22Rv1 (cell line): ENCODE results near the gene MAT2A.

Experiments
- CTCF ChIP-seq: fragments of 450-650 bp; IDR thresholded peaks from 2 replicates; pipeline ENCODE4 v1.5.1; 2017; ENCODE audit warnings: mild to moderate bottlenecking
- ZFX ChIP-seq: fragments of 450-650 bp; IDR thresholded peaks from 2 replicates; pipeline ENCODE4 v1.6.1; 2017; ENCODE audit warnings: antibody characterized with exemption, borderline replicate concordance

- TF ChIP-seq CTCF (no peak), ZFX (no peak)
These were observed 22.1 kb upstream of the MAT2A start for GRCh38 chr2:85516653-85517389.
